GM23248 (cell line): ENCODE data around the gene GRIA1.

ENCODE experiments used
- EZH2 ChIP-seq: fragments of 200-600 bp; sonication (generic); IDR thresholded peaks from 2 replicates; pipeline ENCODE4 v1.6.1; 2018; ENCODE audit warnings: antibody characterized with exemption, mild to moderate bottlenecking; ENCODE audit not compliant: insufficient read depth, poor library complexity, severe bottlenecking
- EZH2phosphoT487 ChIP-seq: fragments of 200-600 bp; sonication (generic); IDR thresholded peaks from 2 replicates; pipeline ENCODE4 v1.6.1; 2018; ENCODE audit warnings: antibody characterized with exemption, moderate library complexity, mild to moderate bottlenecking, low read depth; ENCODE audit not compliant: insufficient read depth

DNA sequence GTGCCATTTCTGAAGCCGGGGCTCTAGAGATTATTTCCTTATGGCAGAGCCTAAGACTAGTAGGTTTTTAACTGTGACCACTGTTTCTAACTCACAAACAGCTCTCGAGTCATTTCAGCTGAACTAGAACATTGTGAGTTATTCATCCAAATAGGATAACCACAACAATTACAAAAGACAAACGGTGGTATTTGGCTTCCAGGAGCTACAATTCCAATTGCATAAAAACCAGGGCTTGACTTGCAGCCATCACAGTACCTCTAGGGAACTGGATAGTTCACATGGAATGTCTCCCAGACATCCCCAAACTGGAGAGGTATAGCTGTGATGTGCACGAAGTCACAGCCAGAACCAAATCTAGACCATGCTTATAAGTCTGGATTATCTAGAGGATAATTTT, 323.4 kb downstream of the GRIA1 start:
- TF ChIP-seq EZH2 (no peak), EZH2phosphoT487 (no peak)
